GM12878 (cell line): Measurements from ENCODE around the gene NAXE. TPM values are rescaled to one million over a fixed set of nuclear protein-coding genes. Genes with fewer than 3 reads are reported as not detected.
A peak's percentile ranks its signal among the peaks of the same experiment; 100 is the strongest.

Experiments
- ATAC-seq: fragments of 200-7000 bp; cut with Tn5 transposase; 3 replicates; pipeline ENCODE4 v1.9.1; 2020; ENCODE audit warnings: mild to moderate bottlenecking, moderate library complexity
- BruUV-seq: library from RNA; stranded (reverse); fragments of 400-500 nt; replicated peaks from 2 replicates; lab custom pipeline; 2021; lab: Mats Ljungman, UMichigan
- CTCF ChIA-PET: fragments of 300-600 bp; sonication (Branson Sonifier 250); formaldehyde crosslinking; extraction: SDS; loops from one replicate; lab custom pipeline; 2021; ENCODE audit warnings: inconsistent platforms; lab: Yijun Ruan, JAX
- POLR2A ChIA-PET: fragments of 350-600 bp; formaldehyde crosslinking; extraction: SDS; loops from one replicate; lab custom pipeline; 2021; ENCODE audit warnings: inconsistent platforms; lab: Charles Lee
- RAD21 ChIA-PET: fragments of 300-600 bp; sonication (Branson Sonifier 250); formaldehyde crosslinking; loops from one replicate; lab custom pipeline; 2023; ENCODE audit warnings: antibody characterized with exemption; ENCODE audit not compliant: unreplicated experiment; lab: Charles Lee
- SMC1A ChIA-PET: fragments of 300-600 bp; sonication (Branson Sonifier 250); formaldehyde crosslinking; loops from one replicate; lab custom pipeline; 2023; ENCODE audit not compliant: unreplicated experiment, uncharacterized antibody; lab: Charles Lee
- DNase-seq: peaks from one replicate; pipeline ENCODE4 v3.0.0-alpha.2; 2011; ENCODE audit warnings: low read depth, low spot score
- FAIRE-seq: peaks from 3 replicates; lab custom pipeline; 2011; peaks lifted over from hg19 to GRCh38; lab: Jason Lieb, UNC
- H2AFZ ChIP-seq: 2 replicates; pipeline ENCODE4 v1.6.0; 2011; ENCODE audit warnings: low read depth, low read length, control low read depth; ENCODE audit not compliant: control insufficient read depth
- H3K27ac ChIP-seq: 2 replicates; pipeline ENCODE4 v1.5.1; 2011; ENCODE audit warnings: control low read depth; ENCODE audit not compliant: control insufficient read depth, insufficient read depth
- H3K27me3 ChIP-seq, 2 experiments: replicated peaks in 1 of 2; 2 replicates each; pipeline versions ENCODE4 v1.6.0 to v1.6.1; 2011; ENCODE audit warnings: low read length in 1 of 2; ENCODE audit not compliant: control insufficient read depth in 2 of 2, insufficient read depth in 2 of 2
- H3K36me3 ChIP-seq, 2 experiments: 2 replicates each; pipeline ENCODE4 v1.5.1; 2011; ENCODE audit warnings: low read length in 1 of 2; ENCODE audit not compliant: control insufficient read depth in 2 of 2, insufficient read depth in 2 of 2
- H3K4me1 ChIP-seq: 2 replicates; pipeline ENCODE4 v1.6.1; 2011; ENCODE audit warnings: mild to moderate bottlenecking, low read length, moderate library complexity, mixed read lengths; ENCODE audit not compliant: control insufficient read depth, insufficient read depth
- H3K4me2 ChIP-seq: 2 replicates; pipeline ENCODE4 v1.6.0; 2011; ENCODE audit warnings: control low read depth; ENCODE audit not compliant: control insufficient read depth, insufficient read depth
- H3K4me3 ChIP-seq: fragments of 200-600 bp; sonication (generic); 2 replicates; pipeline ENCODE4 v1.5.1; 2016
- H3K79me2 ChIP-seq: 2 replicates; pipeline ENCODE4 v1.6.0; 2011; ENCODE audit warnings: low read length; ENCODE audit not compliant: control insufficient read depth, insufficient read depth
- H3K9ac ChIP-seq: 2 replicates; pipeline ENCODE4 v1.8.0; 2011; ENCODE audit warnings: low read length, control low read depth, mixed read lengths; ENCODE audit not compliant: control insufficient read depth, insufficient read depth
- H3K9me3 ChIP-seq: replicated peaks from 3 replicates; pipeline ENCODE4 v1.5.1; 2011; ENCODE audit warnings: mild to moderate bottlenecking, low read length; ENCODE audit not compliant: control insufficient read depth, insufficient read depth
- H4K20me1 ChIP-seq: 2 replicates; pipeline ENCODE4 v1.6.0; 2011; ENCODE audit not compliant: control insufficient read depth, insufficient read depth
- EP300 ChIP-seq, 2 experiments: fragments of 150-350 bp in 1 of 2; IDR thresholded peaks; 2 replicates each; pipeline ENCODE4 v1.6.1; 2011 to 2012; ENCODE audit warnings: low read depth in 2 of 2, low read length in 2 of 2, borderline replicate concordance in 1 of 2, improper control_type of control experiment in 1 of 2, inconsistent platforms in 1 of 2; ENCODE audit not compliant: control insufficient read depth in 1 of 2
- HCFC1 ChIP-seq: fragments of 150-350 bp; IDR thresholded peaks from 2 replicates; pipeline ENCODE4 v1.6.1; 2014; ENCODE audit warnings: low read length
- MXI1 ChIP-seq: fragments of 150-350 bp; IDR thresholded peaks from 2 replicates; pipeline ENCODE4 v1.6.1; 2011; ENCODE audit warnings: low read depth, mild to moderate bottlenecking, inconsistent platforms, low read length, improper control_type of control experiment
- PAX8 ChIP-seq: fragments of 450-650 bp; IDR thresholded peaks from 2 replicates; pipeline ENCODE4 v1.6.1; 2017; ENCODE audit warnings: mild to moderate bottlenecking, moderate library complexity
- RB1 ChIP-seq: fragments of 450-650 bp; formaldehyde crosslinking; IDR thresholded peaks from 2 replicates; pipeline ENCODE4 v1.6.1; 2017; ENCODE audit warnings: mild to moderate bottlenecking, borderline replicate concordance
- SIN3A ChIP-seq: IDR thresholded peaks from 2 replicates; pipeline ENCODE4 v1.6.1; 2012; ENCODE audit warnings: low read depth, low read length, improper control_type of control experiment
- SMAD5 ChIP-seq: IDR thresholded peaks from 2 replicates; pipeline ENCODE4 v1.6.1; 2016; ENCODE audit warnings: antibody characterized with exemption, low read depth
- STAT3 ChIP-seq: IDR thresholded peaks from 2 replicates; pipeline ENCODE4 v1.6.1; 2011; ENCODE audit warnings: low read depth, low read length, improper control_type of control experiment
- TAF1 ChIP-seq: IDR thresholded peaks from 2 replicates; pipeline ENCODE4 v1.6.1; 2011; ENCODE audit warnings: mild to moderate bottlenecking, low read depth, low read length, borderline replicate concordance
- YY1 ChIP-seq: IDR thresholded peaks from 2 replicates; pipeline ENCODE4 v1.6.1; 2011; ENCODE audit warnings: low read depth, mild to moderate bottlenecking, low read length
- ZZZ3 ChIP-seq: IDR thresholded peaks from 2 replicates; pipeline ENCODE4 v1.6.1; 2011; ENCODE audit warnings: low read depth; ENCODE audit not compliant: control insufficient read depth, insufficient read length
- WGBS: methylation state at CpG from one replicate; pipeline ENCODE4 v1.1.6; 2016; ENCODE audit warnings: low lambda C conversion rate; ENCODE audit not compliant: insufficient replicate concordance, insufficient coverage; ENCODE audit errors: missing lambda C conversion rate; 5-methylcytosine and 5-hydroxymethylcytosine counted together
- in situ Hi-C: fragments of 300-500 bp; cut with MboI; formaldehyde crosslinking; loops from 9 replicates; pipeline ENCODE4 v1.14.3; 2018; ENCODE audit warnings: mixed read lengths
- intact Hi-C: fragments of 100-400 bp; cut with micrococcal nuclease; formaldehyde crosslinking; loops from one replicate; pipeline ENCODE4 v1.14.2; 2022; ENCODE audit not compliant: unreplicated experiment
- polyA plus RNA-seq, 11 experiments: library from polyadenylated mRNA; depleted of rRNA in 4 of 11; unstranded in 6 of 11; stranded (reverse) in 5 of 11; fragments of >200 nt; fragmentation: Nextera tagmentation in 4 of 11; fragmentation: Illumina TruSeq in 1 of 11; extraction: Ambion mirVana in 4 of 11; extraction: Trizol in 1 of 11; gene quantifications; 1 replicate in 1 of 11; 2 replicates in 10 of 11; pipeline versions ENCODE4 v1.2.1 to v1.2.3, GENCODE V29; 2011 to 2016; ENCODE audit warnings: inconsistent platforms in 2 of 11, missing spikeins in 2 of 11, low read depth in 1 of 11
- total RNA-seq, 4 experiments: library from RNA; depleted of rRNA in 3 of 4; stranded (reverse); fragments of >200 nt in 3 of 4; fragmentation: Illumina TruSeq in 1 of 4; extraction: Trizol in 1 of 4; gene quantifications; 2 replicates each; pipeline versions ENCODE4 v1.2.1 to v1.2.3, GENCODE V29; 2013 to 2021
- TF ChIP-seq, protein P1 (sequence below): fragments of 450-650 bp; conservative IDR thresholded peaks from 2 replicates; pipeline ENCODE4 v1.6.1; 2017; ENCODE audit warnings: mild to moderate bottlenecking, moderate library complexity
- TF ChIP-seq, protein P2 (sequence below): fragments of 450-650 bp; IDR thresholded peaks from 2 replicates; pipeline ENCODE4 v1.6.1; 2016; ENCODE audit warnings: mild to moderate bottlenecking
- TF ChIP-seq, protein P3 (sequence below): IDR thresholded peaks from 2 replicates; pipeline ENCODE4 v1.6.1; 2011; ENCODE audit warnings: borderline replicate concordance, low read depth, mild to moderate bottlenecking, moderate library complexity, low read length; ENCODE audit not compliant: insufficient read depth, poor library complexity, severe bottlenecking
- TF ChIP-seq, protein P4 (sequence below): fragments of 450-650 bp; formaldehyde crosslinking; IDR thresholded peaks from 2 replicates; pipeline ENCODE4 v1.4.0; 2020; ENCODE audit warnings: mild to moderate bottlenecking, moderate library complexity

The NAXE gene
- total and polyA plus RNA-seq, 10 of the 15 experiments (the other 5 are each of a cell fraction or from before 2014, with no cell fraction given): 17.8 to 93.3 (median 68.8) TPM

DNA sequence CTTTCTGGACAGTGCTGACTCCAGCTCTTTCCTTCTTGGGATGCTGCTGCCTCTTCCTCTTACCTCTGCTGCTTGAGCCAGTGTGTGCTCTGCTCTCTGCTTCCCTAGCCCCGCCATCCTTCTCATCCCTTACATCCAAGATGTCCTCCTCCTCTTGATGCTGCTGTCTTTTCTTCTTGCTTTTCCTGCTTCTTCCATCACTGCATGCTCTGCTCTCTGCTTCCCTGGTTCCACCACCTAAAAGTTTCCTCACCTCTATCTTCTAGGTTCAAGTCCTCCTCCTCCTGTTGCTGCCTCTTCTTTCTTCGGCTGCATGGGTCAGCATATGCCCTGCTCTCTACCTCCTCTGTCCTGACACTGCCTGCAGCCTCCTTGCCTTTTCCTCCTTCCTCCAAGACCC lies 3.4 kb downstream of the NAXE start:
- Histone ChIP-seq H3K27me3 (no peaks in the 10 kb centered on the region), H2AFZ (no peak overlapping the region), H4K20me1 (no peaks in the 10 kb centered on the region), H3K9ac (no peak overlapping the region), H3K4me3 (no peak overlapping the region), H3K36me3 (peaks cover 27 to 31% of the 10 kb centered on the region in 2 experiments; a peak in 3 of 4 replicates), H3K79me2 (peaks cover 20% of the 10 kb centered on the region), H3K9me3 (no peaks in the 10 kb centered on the region), H3K27ac (no peak overlapping the region), H3K4me1 (peaks cover 8% of the 10 kb centered on the region), H3K4me2 (no peak overlapping the region)
- ATAC-seq (no peak), FAIRE-seq (no peak), DNase-seq (no peak)
- intact Hi-C loops: no loop called here
- WGBS: 100% methylated on average over 2 of the region's 2 CpGs
- TF ChIP-seq RB1: no peak
- TF ChIP-seq, protein P1, sequence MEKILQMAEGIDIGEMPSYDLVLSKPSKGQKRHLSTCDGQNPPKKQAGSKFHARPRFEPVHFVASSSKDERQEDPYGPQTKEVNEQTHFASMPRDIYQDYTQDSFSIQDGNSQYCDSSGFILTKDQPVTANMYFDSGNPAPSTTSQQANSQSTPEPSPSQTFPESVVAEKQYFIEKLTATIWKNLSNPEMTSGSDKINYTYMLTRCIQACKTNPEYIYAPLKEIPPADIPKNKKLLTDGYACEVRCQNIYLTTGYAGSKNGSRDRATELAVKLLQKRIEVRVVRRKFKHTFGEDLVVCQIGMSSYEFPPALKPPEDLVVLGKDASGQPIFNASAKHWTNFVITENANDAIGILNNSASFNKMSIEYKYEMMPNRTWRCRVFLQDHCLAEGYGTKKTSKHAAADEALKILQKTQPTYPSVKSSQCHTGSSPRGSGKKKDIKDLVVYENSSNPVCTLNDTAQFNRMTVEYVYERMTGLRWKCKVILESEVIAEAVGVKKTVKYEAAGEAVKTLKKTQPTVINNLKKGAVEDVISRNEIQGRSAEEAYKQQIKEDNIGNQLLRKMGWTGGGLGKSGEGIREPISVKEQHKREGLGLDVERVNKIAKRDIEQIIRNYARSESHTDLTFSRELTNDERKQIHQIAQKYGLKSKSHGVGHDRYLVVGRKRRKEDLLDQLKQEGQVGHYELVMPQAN: no peak
- no peak for TF ChIP-seq HCFC1
- no peak for TF ChIP-seq MXI1
- no peak for TF ChIP-seq YY1
- TF ChIP-seq, protein P2, sequence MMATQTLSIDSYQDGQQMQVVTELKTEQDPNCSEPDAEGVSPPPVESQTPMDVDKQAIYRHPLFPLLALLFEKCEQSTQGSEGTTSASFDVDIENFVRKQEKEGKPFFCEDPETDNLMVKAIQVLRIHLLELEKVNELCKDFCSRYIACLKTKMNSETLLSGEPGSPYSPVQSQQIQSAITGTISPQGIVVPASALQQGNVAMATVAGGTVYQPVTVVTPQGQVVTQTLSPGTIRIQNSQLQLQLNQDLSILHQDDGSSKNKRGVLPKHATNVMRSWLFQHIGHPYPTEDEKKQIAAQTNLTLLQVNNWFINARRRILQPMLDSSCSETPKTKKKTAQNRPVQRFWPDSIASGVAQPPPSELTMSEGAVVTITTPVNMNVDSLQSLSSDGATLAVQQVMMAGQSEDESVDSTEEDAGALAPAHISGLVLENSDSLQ: no peak
- TF ChIP-seq, protein P3, sequence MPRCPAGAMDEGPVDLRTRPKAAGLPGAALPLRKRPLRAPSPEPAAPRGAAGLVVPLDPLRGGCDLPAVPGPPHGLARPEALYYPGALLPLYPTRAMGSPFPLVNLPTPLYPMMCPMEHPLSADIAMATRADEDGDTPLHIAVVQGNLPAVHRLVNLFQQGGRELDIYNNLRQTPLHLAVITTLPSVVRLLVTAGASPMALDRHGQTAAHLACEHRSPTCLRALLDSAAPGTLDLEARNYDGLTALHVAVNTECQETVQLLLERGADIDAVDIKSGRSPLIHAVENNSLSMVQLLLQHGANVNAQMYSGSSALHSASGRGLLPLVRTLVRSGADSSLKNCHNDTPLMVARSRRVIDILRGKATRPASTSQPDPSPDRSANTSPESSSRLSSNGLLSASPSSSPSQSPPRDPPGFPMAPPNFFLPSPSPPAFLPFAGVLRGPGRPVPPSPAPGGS: no peak
- TF ChIP-seq STAT3: no peak
- no peak for TF ChIP-seq ZZZ3
- no peak for TF ChIP-seq TAF1
- TF ChIP-seq SMAD5: no peak
- no peak for TF ChIP-seq PAX8
- no peak for TF ChIP-seq SIN3A
- TF ChIP-seq, protein P4, sequence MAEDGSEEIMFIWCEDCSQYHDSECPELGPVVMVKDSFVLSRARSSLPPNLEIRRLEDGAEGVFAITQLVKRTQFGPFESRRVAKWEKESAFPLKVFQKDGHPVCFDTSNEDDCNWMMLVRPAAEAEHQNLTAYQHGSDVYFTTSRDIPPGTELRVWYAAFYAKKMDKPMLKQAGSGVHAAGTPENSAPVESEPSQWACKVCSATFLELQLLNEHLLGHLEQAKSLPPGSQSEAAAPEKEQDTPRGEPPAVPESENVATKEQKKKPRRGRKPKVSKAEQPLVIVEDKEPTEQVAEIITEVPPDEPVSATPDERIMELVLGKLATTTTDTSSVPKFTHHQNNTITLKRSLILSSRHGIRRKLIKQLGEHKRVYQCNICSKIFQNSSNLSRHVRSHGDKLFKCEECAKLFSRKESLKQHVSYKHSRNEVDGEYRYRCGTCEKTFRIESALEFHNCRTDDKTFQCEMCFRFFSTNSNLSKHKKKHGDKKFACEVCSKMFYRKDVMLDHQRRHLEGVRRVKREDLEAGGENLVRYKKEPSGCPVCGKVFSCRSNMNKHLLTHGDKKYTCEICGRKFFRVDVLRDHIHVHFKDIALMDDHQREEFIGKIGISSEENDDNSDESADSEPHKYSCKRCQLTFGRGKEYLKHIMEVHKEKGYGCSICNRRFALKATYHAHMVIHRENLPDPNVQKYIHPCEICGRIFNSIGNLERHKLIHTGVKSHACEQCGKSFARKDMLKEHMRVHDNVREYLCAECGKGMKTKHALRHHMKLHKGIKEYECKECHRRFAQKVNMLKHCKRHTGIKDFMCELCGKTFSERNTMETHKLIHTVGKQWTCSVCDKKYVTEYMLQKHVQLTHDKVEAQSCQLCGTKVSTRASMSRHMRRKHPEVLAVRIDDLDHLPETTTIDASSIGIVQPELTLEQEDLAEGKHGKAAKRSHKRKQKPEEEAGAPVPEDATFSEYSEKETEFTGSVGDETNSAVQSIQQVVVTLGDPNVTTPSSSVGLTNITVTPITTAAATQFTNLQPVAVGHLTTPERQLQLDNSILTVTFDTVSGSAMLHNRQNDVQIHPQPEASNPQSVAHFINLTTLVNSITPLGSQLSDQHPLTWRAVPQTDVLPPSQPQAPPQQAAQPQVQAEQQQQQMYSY: no peak
- no peak for TF ChIP-seq EP300 (IDR thresholded peaks at IDR 0.05; ENCODE audit: borderline replicate concordance in 1 of 2, control insufficient read depth in 1 of 2, low read depth in 2 of 2, low read length in 2 of 2)
- ChIA-PET POLR2A (interaction anchor here (0.6 kb wide), 2 partner anchors 18 to 22 kb away, joined by 3 to 5 read pairs; no protein-coding TSS in a partner anchor), RAD21 (interaction anchor here (0.7 kb wide), 1 partner anchor 14 kb away, joined by 3 read pairs; no protein-coding TSS in a partner anchor), CTCF (interaction anchor here (1.1 to 4.6 kb wide), 2 partner anchors 13 to 180 kb away, joined by 4 to 34 read pairs; no protein-coding TSS in a partner anchor), SMC1A (interaction anchor here (1.6 to 5.9 kb wide), 2 partner anchors 8 to 140 kb away, joined by 6 to 47 read pairs; partner anchors contain the start of gene GPATCH4)
- in situ Hi-C loops: no loop called here
- TSS peak; percentile 65 for BruUV-seq
